Osteoblast (primary cell): Measurements from ENCODE around the gene ARPC4. TPM values are rescaled to one million over a fixed set of nuclear protein-coding genes. Genes with fewer than 3 reads are reported as not detected.

Experiments
- DNase-seq: peaks from one replicate; pipeline ENCODE4 v3.0.0; 2011; ENCODE audit warnings: low spot score, mixed read lengths; ENCODE audit not compliant: insufficient read length; ENCODE audit errors: missing footprints
- H2AFZ ChIP-seq: 2 replicates; pipeline ENCODE4 v1.6.0; 2011; ENCODE audit warnings: mild to moderate bottlenecking, low read length
- H3K27ac ChIP-seq: 2 replicates; pipeline ENCODE4 v1.5.1; 2011; ENCODE audit warnings: mild to moderate bottlenecking, low read depth, low read length, moderate library complexity
- H3K27me3 ChIP-seq: 2 replicates; pipeline ENCODE4 v1.6.0; 2012; ENCODE audit warnings: mild to moderate bottlenecking, control low read depth, inconsistent platforms, low read length, moderate library complexity; ENCODE audit not compliant: insufficient read depth
- H3K36me3 ChIP-seq: 2 replicates; pipeline ENCODE4 v1.5.1; 2011; ENCODE audit warnings: mild to moderate bottlenecking, low read length, control low read depth, moderate library complexity; ENCODE audit not compliant: insufficient read depth
- H3K4me1 ChIP-seq: 2 replicates; pipeline ENCODE4 v1.5.1; 2011; ENCODE audit warnings: mild to moderate bottlenecking, low read length, control low read depth, moderate library complexity; ENCODE audit not compliant: insufficient read depth
- H3K4me2 ChIP-seq: 2 replicates; pipeline ENCODE4 v1.6.0; 2011; ENCODE audit warnings: mild to moderate bottlenecking, low read length; ENCODE audit not compliant: insufficient read depth
- H3K4me3 ChIP-seq: fragments of 200-600 bp; sonication (generic); 3 replicates; pipeline ENCODE4 v1.5.1; 2012; ENCODE audit warnings: mild to moderate bottlenecking, low read length, inconsistent platforms; ENCODE audit not compliant: insufficient read depth
- H3K79me2 ChIP-seq: 2 replicates; pipeline ENCODE4 v1.6.0; 2012; ENCODE audit warnings: mild to moderate bottlenecking, low read length, control low read depth, inconsistent platforms; ENCODE audit not compliant: insufficient read depth
- H3K9me3 ChIP-seq: 2 replicates; pipeline ENCODE4 v1.5.1; 2011; ENCODE audit warnings: low read depth, low read length, control low read depth
- H4K20me1 ChIP-seq: 2 replicates; pipeline ENCODE4 v1.6.0; 2012; ENCODE audit warnings: mild to moderate bottlenecking, low read length, control low read depth; ENCODE audit not compliant: insufficient read depth
- CTCF ChIP-seq: IDR thresholded peaks from 2 replicates; pipeline ENCODE4 v1.5.1; 2011; ENCODE audit warnings: mild to moderate bottlenecking, low read depth, low read length, moderate library complexity; ENCODE audit errors: extremely low read depth
- total RNA-seq: library from RNA; depleted of rRNA; stranded (reverse); fragments of >200 nt; gene quantifications from 2 replicates; pipeline ENCODE4 v1.2.3, GENCODE V29; 2012

ARPC4 gene
- total RNA-seq, 1 donor = 222 TPM

GRCh38 chr3:9797196-9797945, 4.5 kb downstream of the ARPC4 start:
- Histone ChIP-seq H3K4me3 (no peak overlapping the region), H3K9me3 (no peaks in the 10 kb centered on the region), H3K27me3 (no peaks in the 10 kb centered on the region), H3K27ac (no peak overlapping the region), H3K36me3 (peaks cover 53% of the 10 kb centered on the region), H3K4me1 (peaks cover 5% of the 10 kb centered on the region), H3K79me2 (peaks cover 70% of the 10 kb centered on the region), H4K20me1 (peaks cover 31% of the 10 kb centered on the region), H3K4me2 (no peak overlapping the region), H2AFZ (no peak overlapping the region)
- DNase-seq = peak; percentile 13
- no peak for TF ChIP-seq CTCF

- Histone ChIP-seq H3K9me3 (no peaks in the 10 kb centered on the region), H3K4me3 (no peak overlapping the region), H3K79me2 (peaks cover 55% of the 10 kb centered on the region), H2AFZ (no peak overlapping the region), H3K4me2 (no peak overlapping the region), H3K36me3 (peaks cover 75% of the 10 kb centered on the region), H4K20me1 (peaks cover 19% of the 10 kb centered on the region), H3K27me3 (no peaks in the 10 kb centered on the region), H3K27ac (no peak overlapping the region), H3K4me1 (no peaks in the 10 kb centered on the region)
- TF ChIP-seq CTCF = peak; percentile 31
- peak; percentile 37 for DNase-seq
Measured at GRCh38 chr3:9800529-9800928, 7.6 kb downstream of the ARPC4 start.

GRCh38 chr3:9803494-9803893, 10.6 kb downstream of the ARPC4 start:
- H3K9me3 ChIP-seq = no peaks in the 10 kb centered on the region
- no peak for TF ChIP-seq CTCF
- peaks cover 28% of the 10 kb centered on the region for H3K79me2 ChIP-seq
- no peak overlapping the region for H3K27ac ChIP-seq
- H2AFZ ChIP-seq = no peak overlapping the region
- peaks cover 84% of the 10 kb centered on the region for H3K36me3 ChIP-seq
- no peak overlapping the region for H3K4me2 ChIP-seq
- peaks cover 3% of the 10 kb centered on the region for H4K20me1 ChIP-seq
- H3K4me1 ChIP-seq = no peaks in the 10 kb centered on the region
- H3K4me3 ChIP-seq = no peak overlapping the region
- peak; percentile 45 for DNase-seq
- no peaks in the 10 kb centered on the region for H3K27me3 ChIP-seq

GRCh38 chr3:9804996-9805395, 12.1 kb downstream of the ARPC4 start:
- no peak for DNase-seq
- Histone ChIP-seq H3K27me3 (no peaks in the 10 kb centered on the region), H3K4me2 (no peak overlapping the region), H3K36me3 (peaks cover 75% of the 10 kb centered on the region), H3K4me3 (no peak overlapping the region), H3K27ac (no peak overlapping the region), H2AFZ (no peak overlapping the region), H3K9me3 (no peaks in the 10 kb centered on the region), H3K79me2 (peaks cover 19% of the 10 kb centered on the region), H4K20me1 (no peaks in the 10 kb centered on the region), H3K4me1 (peaks cover 7% of the 10 kb centered on the region)
- TF ChIP-seq CTCF = no peak
